ENCODE results near the gene STIM1.
A peak's percentile ranks its signal among the peaks of the same experiment; 100 is the strongest.

Gene STIM1

DNA sequence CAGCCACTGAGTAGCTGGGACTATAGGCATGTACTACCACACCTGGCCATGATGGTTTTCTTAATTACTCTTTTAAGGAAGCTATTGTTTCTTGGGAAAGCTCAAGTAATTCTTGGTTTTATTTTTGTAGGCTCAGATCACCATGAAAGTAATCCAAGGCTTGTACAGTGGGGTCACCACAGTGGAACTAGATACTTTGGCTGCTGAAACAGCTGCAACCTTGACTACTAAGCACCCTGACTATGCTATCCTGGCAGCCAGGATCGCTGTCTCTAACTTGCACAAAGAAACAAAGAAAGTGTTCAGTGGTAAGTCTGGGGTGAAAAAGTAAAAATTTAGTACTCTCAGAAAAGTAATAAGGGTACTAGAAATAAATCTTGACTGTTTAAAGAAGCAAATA lies 250.5 kb downstream of the STIM1 start:
- TF ChIP-seq, protein P1, sequence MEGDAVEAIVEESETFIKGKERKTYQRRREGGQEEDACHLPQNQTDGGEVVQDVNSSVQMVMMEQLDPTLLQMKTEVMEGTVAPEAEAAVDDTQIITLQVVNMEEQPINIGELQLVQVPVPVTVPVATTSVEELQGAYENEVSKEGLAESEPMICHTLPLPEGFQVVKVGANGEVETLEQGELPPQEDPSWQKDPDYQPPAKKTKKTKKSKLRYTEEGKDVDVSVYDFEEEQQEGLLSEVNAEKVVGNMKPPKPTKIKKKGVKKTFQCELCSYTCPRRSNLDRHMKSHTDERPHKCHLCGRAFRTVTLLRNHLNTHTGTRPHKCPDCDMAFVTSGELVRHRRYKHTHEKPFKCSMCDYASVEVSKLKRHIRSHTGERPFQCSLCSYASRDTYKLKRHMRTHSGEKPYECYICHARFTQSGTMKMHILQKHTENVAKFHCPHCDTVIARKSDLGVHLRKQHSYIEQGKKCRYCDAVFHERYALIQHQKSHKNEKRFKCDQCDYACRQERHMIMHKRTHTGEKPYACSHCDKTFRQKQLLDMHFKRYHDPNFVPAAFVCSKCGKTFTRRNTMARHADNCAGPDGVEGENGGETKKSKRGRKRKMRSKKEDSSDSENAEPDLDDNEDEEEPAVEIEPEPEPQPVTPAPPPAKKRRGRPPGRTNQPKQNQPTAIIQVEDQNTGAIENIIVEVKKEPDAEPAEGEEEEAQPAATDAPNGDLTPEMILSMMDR (IDR thresholded peaks at IDR 0.05; ENCODE audit: unreplicated experiment in 3 of 3), result no peak
- Mint-ChIP-seq H3K4me1 (peaks cover 5% of the 10 kb centered on the region), H3K9me3 (no peaks in the 10 kb centered on the region)

DNA sequence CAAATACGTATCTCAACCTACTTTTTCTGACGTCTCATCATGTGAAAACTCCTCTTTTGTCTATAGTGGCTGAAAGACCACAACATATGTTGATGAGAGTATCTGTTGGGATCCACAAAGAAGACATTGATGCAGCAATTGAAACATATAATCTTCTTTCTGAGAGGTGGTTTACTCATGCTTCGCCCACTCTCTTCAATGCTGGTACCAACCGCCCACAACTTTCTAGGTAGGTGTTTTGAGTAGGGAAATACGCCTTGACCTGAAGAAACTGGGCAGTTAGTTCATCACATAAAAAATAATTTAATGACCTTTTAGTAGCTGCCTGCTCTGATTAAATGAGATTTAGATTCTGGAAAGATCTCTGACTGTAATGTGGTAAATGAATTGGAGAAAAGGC lies 256.4 kb downstream of the STIM1 start:
- TF ChIP-seq, protein P1 (IDR thresholded peaks at IDR 0.05; ENCODE audit: unreplicated experiment in 3 of 3), result no peak
- Mint-ChIP-seq H3K4me3 (no peak overlapping the region), H3K9me3 (no peaks in the 10 kb centered on the region), H3K36me3 (ENCODE audit: low read depth) (peaks cover 64% of the 10 kb centered on the region), H3K27me3 (ENCODE audit: low read depth) (peaks cover 3% of the 10 kb centered on the region), H3K27ac (no peak overlapping the region), H3K4me1 (no peaks in the 10 kb centered on the region)

More for the DNA sequence above, 250.5 kb downstream of the STIM1 start:
- Mint-ChIP-seq H3K27ac (peak overlapping the region in 1 of 3 experiments; percentile 22), H3K4me3 (no peak overlapping the region), H3K27me3 (ENCODE audit: low read depth) (no peaks in the 10 kb centered on the region), H3K36me3 (ENCODE audit: low read depth) (peaks cover 52% of the 10 kb centered on the region)

DNA sequence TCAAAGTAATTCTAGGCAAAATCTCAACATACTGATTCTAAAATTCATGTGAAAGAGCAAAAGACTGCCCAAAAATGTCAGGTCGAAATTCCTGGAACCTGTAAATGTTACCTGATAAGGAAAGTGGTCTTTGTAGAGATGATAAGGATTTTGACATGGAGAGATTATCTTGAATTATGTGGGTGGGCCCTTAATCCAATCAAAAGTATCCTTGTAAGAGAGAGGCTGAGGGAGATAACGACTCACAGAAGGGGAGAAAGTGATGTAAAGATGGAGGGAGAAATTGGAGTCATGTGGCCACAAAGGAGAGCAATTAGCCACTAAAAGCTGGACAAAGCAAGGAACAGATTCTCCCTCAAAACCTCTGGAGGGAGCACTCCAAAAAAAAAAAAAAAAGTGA lies 259.7 kb downstream of the STIM1 start:
- TF ChIP-seq, protein P1 (IDR thresholded peaks at IDR 0.05; ENCODE audit: unreplicated experiment in 3 of 3), result no peak
- no peak overlapping the region for H3K4me3 Mint-ChIP-seq
- H3K27me3 Mint-ChIP-seq (ENCODE audit: low read depth), result peaks cover 3% of the 10 kb centered on the region
- H3K4me1 Mint-ChIP-seq, result no peaks in the 10 kb centered on the region
- no peak overlapping the region for H3K27ac Mint-ChIP-seq
- no peaks in the 10 kb centered on the region for H3K9me3 Mint-ChIP-seq
- peaks cover 52% of the 10 kb centered on the region for H3K36me3 Mint-ChIP-seq (ENCODE audit: low read depth)

DNA sequence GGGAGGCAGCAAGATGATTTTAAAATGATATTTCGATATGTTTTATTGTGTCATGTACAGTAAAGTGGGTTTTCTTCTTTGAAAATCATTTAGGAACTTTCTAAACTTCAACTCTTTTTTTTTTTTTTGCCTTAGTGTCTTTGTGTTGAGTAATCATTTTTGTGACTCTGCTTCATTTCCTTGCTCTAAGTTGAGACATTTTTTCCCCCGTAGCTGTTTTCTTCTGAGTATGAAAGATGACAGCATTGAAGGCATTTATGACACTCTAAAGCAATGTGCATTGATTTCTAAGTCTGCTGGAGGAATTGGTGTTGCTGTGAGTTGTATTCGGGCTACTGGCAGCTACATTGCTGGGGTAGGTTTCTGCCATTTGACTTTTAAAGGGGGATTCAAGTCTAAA lies 262.6 kb downstream of the STIM1 start:
- Mint-ChIP-seq H3K36me3 (ENCODE audit: low read depth) (peaks cover 52% of the 10 kb centered on the region), H3K27ac (no peak overlapping the region), H3K4me3 (no peak overlapping the region), H3K27me3 (ENCODE audit: low read depth) (peaks cover 3% of the 10 kb centered on the region), H3K9me3 (no peaks in the 10 kb centered on the region), H3K4me1 (no peaks in the 10 kb centered on the region)
- TF ChIP-seq, protein P1 (IDR thresholded peaks at IDR 0.05; ENCODE audit: unreplicated experiment in 3 of 3), result no peak

DNA sequence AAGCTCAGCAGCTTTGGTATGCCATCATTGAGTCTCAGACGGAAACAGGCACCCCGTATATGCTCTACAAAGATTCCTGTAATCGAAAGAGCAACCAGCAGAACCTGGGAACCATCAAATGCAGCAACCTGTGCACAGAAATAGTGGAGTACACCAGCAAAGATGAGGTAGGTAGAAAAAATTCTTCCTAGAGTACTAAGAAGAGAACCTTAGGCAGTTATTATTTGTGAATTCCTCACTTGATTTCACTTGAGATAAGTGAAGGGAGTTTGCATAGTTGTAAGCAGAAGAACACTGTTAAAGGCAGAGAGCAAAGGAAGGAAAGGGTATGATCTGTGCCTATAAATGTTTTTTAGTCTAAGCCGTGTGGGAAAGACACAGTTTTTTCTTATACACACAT lies 267.8 kb downstream of the STIM1 start:
- Mint-ChIP-seq H3K9me3 (no peaks in the 10 kb centered on the region), H3K36me3 (ENCODE audit: low read depth) (peaks cover 68% of the 10 kb centered on the region), H3K4me1 (no peaks in the 10 kb centered on the region), H3K27me3 (ENCODE audit: low read depth) (no peaks in the 10 kb centered on the region), H3K27ac (no peak overlapping the region), H3K4me3 (no peak overlapping the region)
- TF ChIP-seq, protein P1 (IDR thresholded peaks at IDR 0.05; ENCODE audit: unreplicated experiment in 3 of 3), result no peak

DNA sequence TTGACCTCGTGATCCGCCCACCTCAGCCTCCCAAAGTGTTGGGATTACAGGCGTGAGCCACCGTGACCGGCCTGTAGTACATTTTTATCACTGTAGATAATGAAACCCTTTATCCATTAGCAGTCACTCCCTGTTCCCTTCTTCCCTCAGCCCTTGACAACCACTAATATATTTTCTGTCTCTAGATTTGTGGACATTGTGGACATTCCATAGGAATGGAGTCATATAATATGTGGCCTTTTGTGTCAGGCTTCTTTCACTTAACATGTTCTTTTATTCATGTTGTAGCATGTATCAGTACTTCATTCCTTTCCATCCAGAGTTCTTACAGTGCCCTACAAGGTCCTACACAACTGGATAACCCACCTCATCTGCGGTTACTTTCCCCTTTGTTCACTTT lies 269.7 kb downstream of the STIM1 start:
- H3K27me3 Mint-ChIP-seq (ENCODE audit: low read depth), result no peaks in the 10 kb centered on the region
- TF ChIP-seq, protein P1 (IDR thresholded peaks at IDR 0.05; ENCODE audit: unreplicated experiment in 3 of 3), result no peak
- H3K4me1 Mint-ChIP-seq, result no peaks in the 10 kb centered on the region
- H3K36me3 Mint-ChIP-seq (ENCODE audit: low read depth), result peaks cover 74% of the 10 kb centered on the region
- no peak overlapping the region for H3K4me3 Mint-ChIP-seq
- H3K27ac Mint-ChIP-seq, result no peak overlapping the region
- H3K9me3 Mint-ChIP-seq, result no peaks in the 10 kb centered on the region

All from nephron (organoid).